GM06990 (cell line): ENCODE results near the gene TIGIT.

ENCODE experiments used
- DNase-seq: peaks from one replicate; pipeline ENCODE4 v3.0.0-alpha.2; 2011; ENCODE audit not compliant: insufficient read length; ENCODE audit errors: extremely low read depth
- H3K27me3 ChIP-seq: replicated peaks from 2 replicates; pipeline ENCODE4 v1.6.0; 2011; ENCODE audit warnings: low read length; ENCODE audit not compliant: control insufficient read depth, insufficient read depth
- H3K36me3 ChIP-seq: 2 replicates; pipeline ENCODE4 v1.5.1; 2011; ENCODE audit warnings: low read length; ENCODE audit not compliant: control insufficient read depth, insufficient read depth
- H3K4me3 ChIP-seq: replicated peaks from 2 replicates; pipeline ENCODE4 v1.5.1; 2011; ENCODE audit warnings: low read depth, mild to moderate bottlenecking, control low read depth, low read length
- TF ChIP-seq, protein P1 (sequence below): IDR thresholded peaks from 2 replicates; pipeline ENCODE4 v1.5.1; 2011; ENCODE audit warnings: low read length, control low read depth, mild to moderate bottlenecking, inconsistent platforms; ENCODE audit not compliant: insufficient read depth, poor library complexity, severe bottlenecking

Gene TIGIT

DNA sequence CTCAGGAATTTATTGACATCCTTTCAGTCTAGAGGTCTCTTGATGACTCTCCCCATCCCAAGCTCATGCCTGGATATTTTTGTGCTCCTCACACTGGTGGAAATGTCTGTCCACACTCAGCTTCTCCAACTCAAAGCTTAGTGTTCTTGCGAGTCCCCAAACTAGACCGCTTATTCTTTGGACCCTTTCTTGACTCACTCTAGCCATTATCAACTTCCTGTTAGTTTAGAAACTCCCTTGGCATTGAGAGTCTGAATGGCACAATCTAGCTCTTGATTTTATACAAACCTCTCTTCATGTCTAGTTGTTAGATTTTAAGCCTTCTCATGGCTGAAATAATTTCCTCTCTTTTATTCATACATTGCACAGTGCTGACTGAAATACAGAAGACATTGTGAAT lies 19.6 kb downstream of the TIGIT start:
- H3K36me3 ChIP-seq, result no peaks in the 10 kb centered on the region
- no peak overlapping the region for H3K4me3 ChIP-seq
- no peaks in the 10 kb centered on the region for H3K27me3 ChIP-seq
- TF ChIP-seq, protein P1, sequence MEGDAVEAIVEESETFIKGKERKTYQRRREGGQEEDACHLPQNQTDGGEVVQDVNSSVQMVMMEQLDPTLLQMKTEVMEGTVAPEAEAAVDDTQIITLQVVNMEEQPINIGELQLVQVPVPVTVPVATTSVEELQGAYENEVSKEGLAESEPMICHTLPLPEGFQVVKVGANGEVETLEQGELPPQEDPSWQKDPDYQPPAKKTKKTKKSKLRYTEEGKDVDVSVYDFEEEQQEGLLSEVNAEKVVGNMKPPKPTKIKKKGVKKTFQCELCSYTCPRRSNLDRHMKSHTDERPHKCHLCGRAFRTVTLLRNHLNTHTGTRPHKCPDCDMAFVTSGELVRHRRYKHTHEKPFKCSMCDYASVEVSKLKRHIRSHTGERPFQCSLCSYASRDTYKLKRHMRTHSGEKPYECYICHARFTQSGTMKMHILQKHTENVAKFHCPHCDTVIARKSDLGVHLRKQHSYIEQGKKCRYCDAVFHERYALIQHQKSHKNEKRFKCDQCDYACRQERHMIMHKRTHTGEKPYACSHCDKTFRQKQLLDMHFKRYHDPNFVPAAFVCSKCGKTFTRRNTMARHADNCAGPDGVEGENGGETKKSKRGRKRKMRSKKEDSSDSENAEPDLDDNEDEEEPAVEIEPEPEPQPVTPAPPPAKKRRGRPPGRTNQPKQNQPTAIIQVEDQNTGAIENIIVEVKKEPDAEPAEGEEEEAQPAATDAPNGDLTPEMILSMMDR, result no peak
- DNase-seq, result no peak

DNA sequence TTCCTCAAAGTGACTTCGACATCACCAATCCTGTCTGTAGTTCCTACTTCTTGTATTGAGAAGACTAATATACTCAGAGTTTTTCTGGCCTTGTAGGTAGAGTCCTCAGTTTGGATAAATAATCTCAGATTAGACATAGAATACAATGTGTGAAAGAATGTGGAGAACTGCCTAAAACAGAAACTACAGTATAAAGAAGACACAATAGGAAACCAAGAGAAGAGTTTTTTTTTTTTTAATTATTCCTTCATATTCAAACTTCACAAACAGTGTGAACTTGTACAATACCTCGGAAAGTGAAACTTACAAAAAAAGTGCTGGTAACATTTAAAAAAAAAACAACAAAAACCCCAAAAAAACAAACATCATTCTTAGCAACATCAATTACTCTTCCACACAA lies 20.5 kb downstream of the TIGIT start:
- Histone ChIP-seq H3K36me3 (no peaks in the 10 kb centered on the region), H3K4me3 (no peak overlapping the region), H3K27me3 (no peaks in the 10 kb centered on the region)
- TF ChIP-seq, protein P1, result no peak
- DNase-seq, result no peak

GRCh38 chr3:114318295-114318694 lies 24.5 kb downstream of the TIGIT start:
- DNase-seq, result no peak
- Histone ChIP-seq H3K36me3 (no peaks in the 10 kb centered on the region), H3K27me3 (no peaks in the 10 kb centered on the region), H3K4me3 (no peak overlapping the region)
- TF ChIP-seq, protein P1, result no peak

GRCh38 chr3:114319453-114319852 lies 25.6 kb downstream of the TIGIT start:
- H3K36me3 ChIP-seq, result no peaks in the 10 kb centered on the region
- no peak for DNase-seq
- H3K27me3 ChIP-seq, result no peaks in the 10 kb centered on the region
- H3K4me3 ChIP-seq, result no peak overlapping the region
- TF ChIP-seq, protein P1, result no peak

DNA sequence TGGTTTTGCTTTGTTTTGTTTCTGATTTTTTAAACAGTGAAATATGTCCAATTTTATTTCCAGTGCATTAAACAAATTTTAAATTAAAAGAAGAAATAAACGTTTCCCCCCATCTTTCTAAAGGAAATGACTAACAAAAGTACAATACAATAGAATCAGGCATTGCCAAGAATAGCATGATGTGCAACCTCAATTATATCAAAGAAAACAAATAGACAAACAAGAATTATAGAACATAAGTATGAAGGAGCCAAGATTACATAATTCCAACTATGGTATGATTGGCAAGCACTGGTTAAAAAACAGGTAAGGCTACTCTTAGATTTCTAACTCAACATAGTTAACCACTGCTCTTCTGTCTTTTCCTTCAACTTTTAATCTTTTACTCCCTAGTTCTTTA lies 26.4 kb downstream of the TIGIT start:
- TF ChIP-seq, protein P1, result no peak
- DNase-seq, result no peak
- Histone ChIP-seq H3K4me3 (no peak overlapping the region), H3K27me3 (no peaks in the 10 kb centered on the region), H3K36me3 (no peaks in the 10 kb centered on the region)

GRCh38 chr3:114323546-114324254 lies 29.9 kb downstream of the TIGIT start:
- TF ChIP-seq, protein P1, result no peak
- no peak for DNase-seq
- no peaks in the 10 kb centered on the region for H3K27me3 ChIP-seq
- H3K4me3 ChIP-seq, result no peak overlapping the region
- H3K36me3 ChIP-seq, result no peaks in the 10 kb centered on the region
